Liver (tissue), 9 donors: ENCODE measurements around the gene SP4. TPM values are rescaled to one million over a fixed set of nuclear protein-coding genes. Genes with fewer than 3 reads are reported as not detected.

Experiments used
- DNase-seq: peaks from one replicate; pipeline ENCODE4 v3.0.0-alpha.2; 2017; ENCODE audit warnings: low spot score
- H3K27ac ChIP-seq, 2 donors: one replicate each; pipeline ENCODE4 v1.7.0; 2013; ENCODE audit warnings: inconsistent platforms in 2 of 2, low read length in 2 of 2, control low read depth in 1 of 2, low read depth in 1 of 2, mild to moderate bottlenecking in 1 of 2
- H3K27me3 ChIP-seq, 4 donors: one replicate each; pipeline versions ENCODE4 v1.6.1 to v1.7.0; 2013; ENCODE audit warnings: low read length in 3 of 4, inconsistent platforms in 1 of 4, mild to moderate bottlenecking in 1 of 4, moderate library complexity in 1 of 4; ENCODE audit not compliant: control insufficient read depth in 4 of 4, insufficient read depth in 4 of 4
- H3K36me3 ChIP-seq, 4 donors: one replicate each; pipeline versions ENCODE4 v1.6.1 to v1.7.0; 2013; ENCODE audit warnings: low read length in 3 of 4, mild to moderate bottlenecking in 3 of 4, low read depth in 1 of 4, moderate library complexity in 1 of 4; ENCODE audit not compliant: control insufficient read depth in 4 of 4, insufficient read depth in 3 of 4
- H3K4me1 ChIP-seq, 4 donors: one replicate each; pipeline versions ENCODE4 v1.6.1 to v1.7.0; 2013; ENCODE audit warnings: low read length in 3 of 4, mild to moderate bottlenecking in 3 of 4, moderate library complexity in 1 of 4; ENCODE audit not compliant: control insufficient read depth in 4 of 4, insufficient read depth in 4 of 4
- H3K4me3 ChIP-seq, 3 donors: one replicate each; pipeline versions ENCODE4 v1.6.1 to v1.7.0; 2013; ENCODE audit warnings: low read length in 3 of 3, control low read depth in 1 of 3, low read depth in 1 of 3, mild to moderate bottlenecking in 1 of 3
- H3K9ac ChIP-seq, 2 donors: one replicate each; pipeline ENCODE4 v1.7.0; 2013; ENCODE audit warnings: low read length in 2 of 2, mild to moderate bottlenecking in 2 of 2, moderate library complexity in 2 of 2, control low read depth in 1 of 2, low read depth in 1 of 2
- H3K9me3 ChIP-seq, 4 donors: one replicate each; pipeline versions ENCODE4 v1.6.1 to v1.7.0; 2013; ENCODE audit warnings: low read length in 3 of 4; ENCODE audit not compliant: control insufficient read depth in 4 of 4
- ATF3 ChIP-seq: IDR thresholded peaks from 2 replicates; pipeline ENCODE4 v1.6.1; 2016; ENCODE audit warnings: antibody characterized with exemption
- CTCF ChIP-seq: fragments of 150-350 bp; IDR thresholded peaks from 2 replicates; pipeline ENCODE4 v1.5.1; 2017; ENCODE audit warnings: improper control_type of control experiment, low read depth, low read length; ENCODE audit not compliant: missing input control
- EGR1 ChIP-seq, 2 donors: IDR thresholded peaks; 2 replicates each; pipeline ENCODE4 v1.6.1; 2016 to 2018; ENCODE audit warnings: antibody characterized with exemption in 2 of 2, low read depth in 2 of 2
- FOXA1 ChIP-seq: IDR thresholded peaks from 2 replicates; pipeline ENCODE4 v1.6.1; 2016; ENCODE audit warnings: antibody characterized with exemption
- FOXA2 ChIP-seq: IDR thresholded peaks from 2 replicates; pipeline ENCODE4 v1.6.1; 2016; ENCODE audit warnings: antibody characterized with exemption
- GABPA ChIP-seq, 2 donors: IDR thresholded peaks in 1 of 2; conservative IDR thresholded peaks in 1 of 2; 2 replicates each; pipeline ENCODE4 v1.6.1; 2016; ENCODE audit warnings: antibody characterized with exemption in 2 of 2, mild to moderate bottlenecking in 1 of 2, moderate library complexity in 1 of 2
- HNF4A ChIP-seq, 2 donors: conservative IDR thresholded peaks; 2 replicates each; pipeline ENCODE4 v1.6.1; 2016; ENCODE audit warnings: antibody characterized with exemption in 2 of 2, mild to moderate bottlenecking in 2 of 2
- HNF4G ChIP-seq: IDR thresholded peaks from 2 replicates; pipeline ENCODE4 v1.6.1; 2016; ENCODE audit warnings: antibody characterized with exemption
- JUND ChIP-seq, 2 donors: IDR thresholded peaks; 2 replicates each; pipeline ENCODE4 v1.6.1; 2016; ENCODE audit warnings: antibody characterized with exemption in 2 of 2
- NR2F2 ChIP-seq: IDR thresholded peaks from 2 replicates; pipeline ENCODE4 v1.6.1; 2016; ENCODE audit warnings: antibody characterized with exemption
- RAD21 ChIP-seq, 2 donors: IDR thresholded peaks; 2 replicates each; pipeline ENCODE4 v1.6.1; 2016; ENCODE audit warnings: antibody characterized with exemption in 2 of 2, mild to moderate bottlenecking in 2 of 2
- REST ChIP-seq: IDR thresholded peaks from 2 replicates; pipeline ENCODE4 v1.6.1; 2016; ENCODE audit warnings: antibody characterized with exemption, mild to moderate bottlenecking
- RXRA ChIP-seq, 2 donors: IDR thresholded peaks; 2 replicates each; pipeline ENCODE4 v1.6.1; 2017 to 2018; ENCODE audit warnings: antibody characterized with exemption in 2 of 2, mild to moderate bottlenecking in 1 of 2
- SP1 ChIP-seq: IDR thresholded peaks from 2 replicates; pipeline ENCODE4 v1.6.1; 2018; ENCODE audit warnings: antibody characterized with exemption, mild to moderate bottlenecking
- TAF1 ChIP-seq: conservative IDR thresholded peaks from 2 replicates; pipeline ENCODE4 v1.6.1; 2016; ENCODE audit warnings: antibody characterized with exemption, mild to moderate bottlenecking
- YY1 ChIP-seq: IDR thresholded peaks from 2 replicates; pipeline ENCODE4 v1.6.1; 2016; ENCODE audit warnings: antibody characterized with exemption, mild to moderate bottlenecking
- WGBS: extraction: QIAGEN DNeasy Blood & Tissue Kit; methylation state at CpG from one replicate; pipeline ENCODE4 v1.1.7; 2013; 5-methylcytosine and 5-hydroxymethylcytosine counted together
- polyA plus RNA-seq, 2 donors: library from polyadenylated mRNA; stranded (reverse) in 1 of 2; unstranded in 1 of 2; fragments of 200-250 nt in 1 of 2; fragments of >200 nt in 1 of 2; fragmentation: Nextera tagmentation in 1 of 2; extraction: Ambion mirVana in 1 of 2; gene quantifications; one replicate each; pipeline versions ENCODE4 v1.2.1 to v1.2.3, GENCODE V29; 2013 to 2015
- total RNA-seq, 2 donors: library from RNA; depleted of rRNA; stranded (reverse); fragments of >200 nt; gene quantifications; one replicate each; pipeline ENCODE4 v1.2.3, GENCODE V29; 2014
- TF ChIP-seq, protein P1 (sequence below): IDR thresholded peaks from 2 replicates; pipeline ENCODE4 v1.6.1; 2016; ENCODE audit warnings: antibody characterized with exemption
- TF ChIP-seq, protein P2 (sequence below): IDR thresholded peaks from 2 replicates; pipeline ENCODE4 v1.6.1; 2016; ENCODE audit warnings: antibody characterized with exemption
- donor health status: healthy.
- donor health status: healthy.
- donor health status: healthy.
- donor health status: healthy.
- donor health status: healthy.

The SP4 gene
- total and polyA plus RNA-seq, 4 donors, result 0.61 to 13.2 (median 6.7) TPM

GRCh38 chr7:21461282-21461681, 33.4 kb downstream of the SP4 start:
- Histone ChIP-seq H3K27ac (no peak overlapping the region), H3K9me3 (no peaks in the 10 kb centered on the region), H3K9ac (no peak overlapping the region), H3K36me3 (no peaks in the 10 kb centered on the region), H3K4me3 (no peak overlapping the region), H3K4me1 (no peaks in the 10 kb centered on the region), H3K27me3 (no peaks in the 10 kb centered on the region)
- WGBS, result 98% methylated on average over 26 of the region's 26 CpGs
- no peak for DNase-seq
- TF ChIP-seq YY1 (no peak), NR2F2 (no peak), FOXA2 (no peak), RAD21 (IDR thresholded peaks at IDR 0.05) (no peak), GABPA (IDR thresholded peaks at IDR 0.05 in 1 of 2, conservative IDR thresholded peaks at IDR 0.05 in 1 of 2) (no peak), REST (no peak), HNF4G (no peak), TAF1 (no peak), CTCF (no peak), JUND (IDR thresholded peaks at IDR 0.05) (no peak)

DNA sequence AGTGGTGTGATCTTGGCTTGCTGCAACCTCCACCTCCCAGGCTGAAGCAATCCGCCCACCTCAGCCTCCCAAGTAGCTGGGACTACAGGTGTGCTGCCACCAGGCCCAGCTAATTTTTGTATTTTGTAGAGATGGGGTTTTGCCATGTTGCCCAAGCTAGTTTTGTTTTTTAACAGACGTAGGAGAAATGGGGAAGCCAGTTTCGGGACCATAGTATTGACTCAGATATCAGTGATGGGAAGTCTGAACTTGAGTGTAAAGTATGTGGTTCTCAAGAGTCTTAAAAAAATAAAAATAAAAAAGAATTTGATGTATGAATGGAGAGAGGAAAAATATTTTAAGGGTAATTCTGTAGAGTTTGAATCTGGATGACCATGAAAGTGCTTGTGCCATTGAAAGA, 34.2 kb downstream of the SP4 start:
- Histone ChIP-seq H3K27ac (no peak overlapping the region), H3K4me3 (no peak overlapping the region), H3K36me3 (no peaks in the 10 kb centered on the region), H3K27me3 (no peaks in the 10 kb centered on the region), H3K9me3 (no peaks in the 10 kb centered on the region), H3K4me1 (no peaks in the 10 kb centered on the region), H3K9ac (no peak overlapping the region)
- 95% methylated on average over 3 of the region's 3 CpGs for WGBS
- no peak for DNase-seq
- no peak for TF ChIP-seq TAF1
- no peak for TF ChIP-seq RAD21 (IDR thresholded peaks at IDR 0.05)
- no peak for TF ChIP-seq RXRA (IDR thresholded peaks at IDR 0.05)
- TF ChIP-seq, protein P1, sequence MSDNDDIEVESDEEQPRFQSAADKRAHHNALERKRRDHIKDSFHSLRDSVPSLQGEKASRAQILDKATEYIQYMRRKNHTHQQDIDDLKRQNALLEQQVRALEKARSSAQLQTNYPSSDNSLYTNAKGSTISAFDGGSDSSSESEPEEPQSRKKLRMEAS, result no peak
- no peak for TF ChIP-seq NR2F2
- TF ChIP-seq ATF3, result no peak
- TF ChIP-seq FOXA1, result no peak
- TF ChIP-seq HNF4A (conservative IDR thresholded peaks at IDR 0.05), result no peak
- no peak for TF ChIP-seq FOXA2
- no peak for TF ChIP-seq CTCF
- TF ChIP-seq EGR1 (IDR thresholded peaks at IDR 0.05; ENCODE audit: low read depth in 2 of 2), result no peak
- TF ChIP-seq SP1, result no peak
- no peak for TF ChIP-seq JUND (IDR thresholded peaks at IDR 0.05)
- no peak for TF ChIP-seq YY1
- TF ChIP-seq HNF4G, result no peak
- no peak for TF ChIP-seq GABPA (IDR thresholded peaks at IDR 0.05 in 1 of 2, conservative IDR thresholded peaks at IDR 0.05 in 1 of 2)
- TF ChIP-seq, protein P2, sequence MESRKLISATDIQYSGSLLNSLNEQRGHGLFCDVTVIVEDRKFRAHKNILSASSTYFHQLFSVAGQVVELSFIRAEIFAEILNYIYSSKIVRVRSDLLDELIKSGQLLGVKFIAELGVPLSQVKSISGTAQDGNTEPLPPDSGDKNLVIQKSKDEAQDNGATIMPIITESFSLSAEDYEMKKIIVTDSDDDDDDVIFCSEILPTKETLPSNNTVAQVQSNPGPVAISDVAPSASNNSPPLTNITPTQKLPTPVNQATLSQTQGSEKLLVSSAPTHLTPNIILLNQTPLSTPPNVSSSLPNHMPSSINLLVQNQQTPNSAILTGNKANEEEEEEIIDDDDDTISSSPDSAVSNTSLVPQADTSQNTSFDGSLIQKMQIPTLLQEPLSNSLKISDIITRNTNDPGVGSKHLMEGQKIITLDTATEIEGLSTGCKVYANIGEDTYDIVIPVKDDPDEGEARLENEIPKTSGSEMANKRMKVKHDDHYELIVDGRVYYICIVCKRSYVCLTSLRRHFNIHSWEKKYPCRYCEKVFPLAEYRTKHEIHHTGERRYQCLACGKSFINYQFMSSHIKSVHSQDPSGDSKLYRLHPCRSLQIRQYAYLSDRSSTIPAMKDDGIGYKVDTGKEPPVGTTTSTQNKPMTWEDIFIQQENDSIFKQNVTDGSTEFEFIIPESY, result no peak
- no peak for TF ChIP-seq REST
